Activated CD4-positive, alpha-beta T cell treated with anti-CD3 and anti-CD28 coated beads, Interleukin-2, Interleukin-6, amounts not matched to agents 100 ng/mL and 50 ng/mL, durations not matched to agents 16 hours and 8 hours (primary cell): ENCODE results near the gene MEGF11.

ENCODE experiments used
- DNase-seq: peaks from one replicate; pipeline ENCODE4 v3.0.0-alpha.2; 2020

The MEGF11 gene

DNA sequence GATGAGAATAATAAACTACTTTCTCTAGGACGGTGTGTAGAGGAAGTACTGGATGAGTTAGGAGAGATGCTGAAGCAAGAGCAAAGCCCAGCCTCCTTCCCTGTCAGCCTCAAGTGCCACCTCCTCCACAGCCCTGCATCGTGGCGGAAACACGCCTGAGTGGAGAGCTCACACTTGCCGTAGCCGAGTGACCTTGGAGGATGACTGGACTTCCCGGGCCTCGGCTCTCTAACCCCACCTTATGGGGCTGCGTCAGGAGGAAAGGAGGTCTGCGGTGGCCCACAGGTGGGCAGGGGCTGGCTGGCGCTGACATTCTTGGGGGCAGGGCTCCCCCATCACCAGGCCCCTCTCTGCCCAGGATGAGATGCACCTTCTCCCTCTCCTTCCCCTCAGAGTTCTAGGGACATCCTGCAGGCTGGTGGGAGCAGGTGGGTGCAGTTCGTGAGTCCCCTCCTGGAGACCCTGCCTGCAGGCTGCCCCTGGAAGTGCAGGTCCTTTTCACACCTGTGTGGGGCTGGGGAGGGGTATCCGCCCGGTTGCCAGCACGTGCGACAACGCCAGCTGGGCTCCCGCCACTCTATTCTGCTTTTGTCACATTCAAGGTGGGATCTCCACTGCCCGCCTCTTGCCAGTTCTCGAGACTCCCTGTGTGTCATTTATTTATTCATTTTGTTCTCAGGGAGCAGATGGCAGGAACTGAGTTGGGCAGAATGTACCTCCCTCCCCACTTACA lies 175.2 kb downstream of the MEGF11 start:
- no peak for DNase-seq

DNA sequence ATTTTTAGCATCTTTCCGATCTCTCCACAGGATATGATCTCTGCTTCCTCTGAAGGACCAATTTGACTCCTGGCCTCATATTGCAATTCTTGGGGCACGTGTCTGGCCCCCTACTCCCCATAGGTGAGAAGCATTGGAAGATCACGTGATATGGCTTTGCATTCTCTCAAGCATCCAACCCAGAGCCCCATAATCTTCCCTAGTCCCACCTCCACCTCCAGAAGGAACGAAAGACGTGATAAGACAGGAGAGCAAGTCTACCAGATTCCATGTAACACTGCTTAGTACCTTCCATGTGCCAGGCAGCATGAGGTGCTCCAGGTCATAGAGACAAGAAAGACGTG lies 176.3 kb downstream of the MEGF11 start:
- no peak for DNase-seq

GRCh38 chr15:66076591-66077319 lies 176.8 kb downstream of the MEGF11 start:
- DNase-seq: no peak

- DNase-seq: no peak
Measured at GRCh38 chr15:66075947-66076346, 177.6 kb downstream of the MEGF11 start.

GRCh38 chr15:66072616-66073361 lies 180.8 kb downstream of the MEGF11 start:
- DNase-seq: no peak

- no peak for DNase-seq
Measured at GRCh38 chr15:66071921-66072295, 181.6 kb downstream of the MEGF11 start.

- DNase-seq: no peak
Measured at GRCh38 chr15:66071160-66071920, 182.2 kb downstream of the MEGF11 start.

DNA sequence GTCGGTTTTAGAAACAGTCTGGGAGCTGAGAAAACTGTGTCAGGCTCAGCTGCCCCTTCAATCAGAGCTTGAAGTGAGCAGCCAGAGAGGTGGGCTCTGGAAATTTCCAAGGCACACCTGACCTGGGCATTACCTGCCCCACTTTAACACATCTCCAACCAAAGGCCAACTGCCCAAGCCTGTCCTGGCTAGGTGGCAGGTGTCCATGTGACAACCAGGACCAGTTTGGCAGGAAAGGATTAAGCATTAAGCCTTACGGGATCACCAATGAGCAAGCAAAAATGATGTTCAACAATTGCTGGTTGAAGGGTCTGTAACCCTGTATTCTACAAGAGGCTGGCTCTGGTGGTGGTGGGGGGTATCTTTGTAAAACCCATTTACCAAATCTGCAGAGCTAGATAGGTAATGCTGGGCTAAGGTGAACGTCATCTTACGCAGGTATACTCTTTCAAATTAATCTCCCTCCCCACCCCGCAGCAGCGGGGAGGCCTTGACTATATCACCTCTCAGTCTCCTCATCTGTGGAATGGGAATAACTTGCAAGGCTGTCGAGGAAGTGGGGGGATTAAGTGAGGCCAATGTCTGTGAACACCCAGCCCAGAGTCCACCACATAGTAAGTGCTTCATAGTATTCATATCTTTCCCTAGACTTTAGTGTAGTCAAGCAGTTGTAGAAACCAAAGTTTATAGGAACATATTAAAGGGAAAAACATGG lies 183.2 kb downstream of the MEGF11 start:
- no peak for DNase-seq

GRCh38 chr15:66069751-66070150 lies 183.8 kb downstream of the MEGF11 start:
- DNase-seq: no peak

DNA sequence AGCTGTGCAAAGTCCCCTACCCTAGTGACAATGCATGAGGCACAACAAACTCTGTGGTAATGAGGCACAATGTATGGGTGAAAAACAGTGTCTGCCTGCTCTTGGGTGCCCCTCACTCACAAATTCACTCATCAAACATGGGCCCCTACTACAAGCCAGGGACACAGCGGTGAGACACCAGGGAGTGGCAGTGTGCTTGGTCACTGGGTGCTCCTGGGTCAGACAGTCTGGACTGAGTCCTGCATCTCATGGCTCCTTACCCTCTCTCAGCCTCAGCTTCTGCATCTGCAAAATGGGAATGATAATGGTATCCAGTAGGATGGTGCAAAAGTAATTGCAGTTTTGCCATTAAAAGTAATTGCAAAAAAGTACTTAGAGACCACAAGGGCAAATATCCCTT lies 184.7 kb downstream of the MEGF11 start:
- no peak for DNase-seq

DNA sequence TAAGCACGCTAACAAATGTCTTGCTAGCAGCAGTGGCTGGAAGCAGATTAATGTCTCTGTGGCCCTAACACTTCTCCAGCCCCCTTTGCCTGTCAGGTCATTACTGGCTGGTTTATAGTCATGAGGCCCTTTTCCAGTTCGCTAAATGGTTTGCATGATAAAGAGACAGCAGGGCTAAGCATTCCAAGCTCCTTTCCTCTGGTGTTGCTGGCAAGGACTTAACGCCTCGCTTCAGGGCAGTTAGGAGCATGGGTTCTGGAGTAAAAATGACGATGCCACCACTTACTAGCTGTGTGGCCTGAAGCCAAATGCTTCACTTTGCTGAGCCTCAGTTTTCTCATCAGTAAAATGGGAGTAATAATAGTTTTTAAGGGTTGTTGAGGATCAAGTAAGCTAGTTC lies 185.9 kb downstream of the MEGF11 start:
- no peak for DNase-seq

- no peak for DNase-seq
Measured at GRCh38 chr15:66066481-66066880, 187.1 kb downstream of the MEGF11 start.

DNA sequence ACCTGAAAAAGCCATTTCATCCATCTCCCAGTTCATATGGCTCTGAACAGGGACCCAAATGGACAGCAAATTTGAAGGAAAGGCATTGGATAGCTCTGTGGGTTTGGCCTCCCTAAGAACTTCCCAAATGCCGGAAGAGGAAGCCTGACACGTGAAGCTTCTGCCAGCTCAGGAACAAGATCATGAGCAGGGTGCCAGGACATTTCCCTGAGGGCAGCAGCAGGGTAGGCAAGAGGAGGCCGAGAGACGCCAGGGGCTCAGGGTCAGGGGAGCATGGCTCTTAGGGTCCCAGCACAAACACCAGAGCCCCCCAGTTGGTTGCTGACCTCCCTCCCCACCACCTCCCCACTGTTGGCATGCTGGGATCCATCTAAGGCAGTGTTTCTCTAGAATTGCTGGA lies 187.5 kb downstream of the MEGF11 start:
- no peak for DNase-seq

DNA sequence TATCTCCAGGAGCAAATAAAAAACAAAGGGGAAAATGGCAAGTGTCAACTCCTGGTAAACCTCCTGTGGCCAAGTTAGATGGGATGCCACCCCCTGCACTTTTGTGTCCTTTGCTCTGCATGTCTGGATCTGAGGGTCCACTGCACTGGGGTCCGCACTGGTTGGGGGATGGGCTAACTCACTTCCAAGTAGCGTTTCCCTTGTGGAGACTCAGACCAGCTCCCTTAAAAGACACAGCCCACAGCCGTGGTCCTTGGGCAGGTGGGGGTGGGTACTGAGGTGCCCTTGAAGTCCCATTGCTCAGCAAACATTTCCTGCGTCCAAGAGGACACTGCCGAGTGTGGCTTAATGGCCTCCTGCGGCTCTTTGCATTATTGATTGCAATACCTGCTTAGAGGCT lies 188.2 kb downstream of the MEGF11 start:
- no peak for DNase-seq

DNA sequence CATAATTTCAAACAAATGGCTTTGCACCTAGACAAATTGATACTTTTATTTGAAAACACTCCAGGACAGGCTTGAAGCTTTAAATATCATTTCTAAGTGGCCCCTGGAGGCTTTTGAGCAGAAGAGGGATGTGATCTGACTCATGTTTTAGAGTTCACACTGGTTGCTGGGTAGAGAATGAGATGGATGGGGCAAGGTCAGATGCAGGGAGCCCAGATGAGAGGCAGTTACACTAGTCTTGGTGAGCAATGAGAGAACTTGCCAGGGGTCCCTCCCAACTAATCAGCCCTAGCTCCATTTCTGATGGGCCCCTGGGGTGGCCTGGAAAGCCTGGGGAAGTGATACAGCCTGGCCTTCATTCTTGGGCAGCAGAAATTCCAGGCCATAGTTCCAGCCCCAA lies 190.4 kb downstream of the MEGF11 start:
- no peak for DNase-seq

GRCh38 chr15:66057089-66057488 lies 196.5 kb downstream of the MEGF11 start:
- no peak for DNase-seq

- no peak for DNase-seq
Measured at GRCh38 chr15:66053991-66054390, 199.6 kb downstream of the MEGF11 start.

GRCh38 chr15:66051833-66052232 lies 201.7 kb downstream of the MEGF11 start:
- DNase-seq: no peak

DNA sequence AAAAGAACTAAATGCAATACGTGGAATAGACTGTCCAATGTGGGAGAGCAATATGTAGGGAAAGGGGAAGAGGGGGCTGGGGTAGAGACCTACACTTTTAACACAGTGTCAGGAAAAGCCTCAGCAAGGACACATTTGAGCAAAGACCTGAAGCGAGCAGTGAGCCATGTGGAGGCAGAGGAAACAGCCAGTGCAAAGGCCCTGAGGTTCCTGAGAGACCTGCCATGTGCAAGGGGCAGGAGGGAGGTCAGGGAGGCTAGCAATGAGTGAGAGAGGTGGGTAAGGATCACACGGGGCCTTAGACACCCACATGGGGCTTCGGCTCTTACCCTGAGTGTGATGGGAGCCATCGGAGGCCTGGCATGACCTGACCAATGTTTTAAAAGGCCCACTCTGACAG lies 203.3 kb downstream of the MEGF11 start:
- DNase-seq: no peak

DNA sequence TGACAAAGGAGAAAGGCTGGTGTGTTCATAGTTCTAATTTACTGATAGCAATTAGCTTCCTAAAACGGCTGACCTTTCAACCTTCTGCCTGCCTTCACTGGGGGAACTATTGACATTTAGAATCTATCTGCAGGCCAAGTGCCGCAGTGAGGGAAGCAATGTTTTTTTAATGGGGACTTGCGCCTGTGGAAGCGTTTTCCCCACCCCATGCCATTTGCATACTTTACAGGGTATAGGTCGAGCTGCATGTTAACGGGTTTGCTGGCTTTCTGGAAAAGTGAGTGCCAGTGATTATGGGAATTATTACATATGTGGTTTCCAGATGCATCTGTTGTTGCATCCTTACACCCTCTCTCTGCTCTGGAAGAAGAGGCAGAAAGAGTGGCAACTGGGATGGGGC lies 204.2 kb downstream of the MEGF11 start:
- DNase-seq: no peak

GRCh38 chr15:66047321-66048024 lies 206.1 kb downstream of the MEGF11 start:
- DNase-seq: no peak

- DNase-seq: no peak
Measured at GRCh38 chr15:66046751-66047150, 206.8 kb downstream of the MEGF11 start.
